Diencephalon (tissue), 1 donor: ENCODE results near the gene AGK. TPM values are rescaled to one million over a fixed set of nuclear protein-coding genes. Genes with fewer than 3 reads are reported as not detected.

ENCODE experiments used
- total RNA-seq: library from RNA; depleted of rRNA; stranded (reverse); fragments of >200 nt; gene quantifications from one replicate; pipeline ENCODE4 v1.2.3, GENCODE V29; 2014

The AGK gene, protein sequence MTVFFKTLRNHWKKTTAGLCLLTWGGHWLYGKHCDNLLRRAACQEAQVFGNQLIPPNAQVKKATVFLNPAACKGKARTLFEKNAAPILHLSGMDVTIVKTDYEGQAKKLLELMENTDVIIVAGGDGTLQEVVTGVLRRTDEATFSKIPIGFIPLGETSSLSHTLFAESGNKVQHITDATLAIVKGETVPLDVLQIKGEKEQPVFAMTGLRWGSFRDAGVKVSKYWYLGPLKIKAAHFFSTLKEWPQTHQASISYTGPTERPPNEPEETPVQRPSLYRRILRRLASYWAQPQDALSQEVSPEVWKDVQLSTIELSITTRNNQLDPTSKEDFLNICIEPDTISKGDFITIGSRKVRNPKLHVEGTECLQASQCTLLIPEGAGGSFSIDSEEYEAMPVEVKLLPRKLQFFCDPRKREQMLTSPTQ
- total RNA-seq = 53.7 TPM

DNA sequence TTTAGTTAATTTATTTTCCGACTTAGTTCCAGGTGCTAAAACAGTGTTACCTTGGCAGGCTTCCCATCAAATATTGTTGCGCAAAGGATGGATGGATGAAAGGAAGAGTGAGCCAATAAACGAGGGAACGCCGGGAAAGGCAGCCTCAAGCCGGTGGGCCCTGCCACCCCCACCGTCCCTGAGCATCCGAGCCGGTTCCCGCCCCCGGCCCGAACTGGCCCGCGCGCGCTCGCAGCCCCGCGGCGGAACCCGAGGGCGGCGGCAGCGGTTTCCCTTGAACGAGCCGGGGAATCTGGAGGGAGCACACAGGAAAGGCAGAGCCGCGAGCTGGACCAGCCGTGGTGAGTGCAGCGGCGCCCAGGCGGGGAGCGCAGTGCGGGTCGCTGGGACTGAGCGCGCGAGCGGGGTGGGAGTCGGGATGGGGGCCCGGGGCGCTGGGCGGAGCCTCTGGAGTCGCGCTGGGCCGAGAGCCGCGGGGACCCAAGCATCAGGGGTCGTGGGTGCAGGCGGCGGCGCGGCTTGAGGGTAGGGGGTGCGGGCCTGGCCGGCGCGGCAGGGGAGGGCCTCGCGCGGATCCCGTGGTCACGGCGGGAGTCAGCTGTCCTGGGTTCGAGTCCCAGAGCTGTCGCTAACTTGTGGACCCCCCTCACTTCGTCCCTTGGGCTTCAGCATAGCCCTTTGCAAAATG, at the start of gene AGK:
Gene AGK, plus strand, starts transcription at position 317 of the 688 bp plus-strand sequence. CDS start 4,057 bp downstream, outside the sequence.

DNA sequence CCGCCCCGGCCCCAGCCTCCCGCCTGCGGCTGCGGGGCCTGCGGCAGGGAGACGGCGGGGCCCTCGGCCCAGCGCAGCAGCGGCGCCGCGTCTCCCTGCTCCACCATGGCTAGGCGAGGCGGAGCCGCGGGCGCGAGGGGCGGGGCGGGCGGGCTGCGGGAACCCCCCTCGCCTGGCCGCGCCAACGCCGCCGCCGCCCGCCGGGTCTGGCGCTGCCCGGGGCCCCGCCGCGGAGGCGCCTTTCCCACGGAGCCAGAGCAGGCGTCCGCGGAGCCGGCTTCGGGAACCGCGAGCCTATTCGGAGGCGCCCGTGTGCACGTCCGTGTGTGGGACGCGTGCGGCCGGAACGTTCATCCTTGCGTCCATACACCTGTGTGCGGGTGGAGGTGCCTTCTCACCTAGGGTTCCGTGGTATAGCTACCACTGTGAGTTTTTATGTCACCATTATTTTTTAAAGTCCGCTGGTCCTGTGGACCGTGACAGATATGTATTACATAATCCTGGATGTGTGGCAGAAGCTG, 150.9 kb downstream of the AGK start, which contains the start of gene DENND11:
Gene DENND11, minus strand, starts transcription at position 120 of the 521 bp plus-strand sequence. Its CDS starts 13 bp downstream, at position 107.

Other genes starting within 250 kb of the AGK start
- gene DENND11, start 150.8 kb downstream of the AGK start, total RNA-seq = 35.3 TPM
- gene WEE2, start 156.9 kb downstream of the AGK start, total RNA-seq = 0.23 TPM
- 87.2 TPM for gene SSBP1, start 186.9 kb downstream of the AGK start, total RNA-seq
- gene TAS2R3, start 212.7 kb downstream of the AGK start, total RNA-seq = 4.6 TPM
- gene TAS2R4, start 225.3 kb downstream of the AGK start, total RNA-seq = 4.4 TPM
- gene TAS2R5, start 238.8 kb downstream of the AGK start, total RNA-seq = 1.8 TPM